SKM-1 treated with dmso at 0.1 percent for 144 hours (cell line): ENCODE data around the gene LSM12.
"Not testable (repeated sequence)": the region's sequence is repeated elsewhere in the genome, so short reads cannot be mapped to it uniquely, and the experiment has no call there.

Experiments used
- DNase-seq: peaks from one replicate; lab custom pipeline; 2025; ENCODE audit not compliant: unreplicated experiment; lab: John Stamatoyannopoulos, UW

The LSM12 gene

GRCh38 chr17:44076716-44077594 is 10.5 kb upstream of the LSM12 start:
- DNase-seq, result no peak

GRCh38 chr17:44075598-44076293 is 9.3 kb upstream of the LSM12 start:
- DNase-seq, result no peak

GRCh38 chr17:44074911-44075285 is 8.4 kb upstream of the LSM12 start:
- DNase-seq, result no peak

GRCh38 chr17:44074231-44074910 is 7.9 kb upstream of the LSM12 start:
- no peak for DNase-seq

GRCh38 chr17:44071772-44072171 is 5.3 kb upstream of the LSM12 start:
- DNase-seq, result no peak

- DNase-seq, result no peak
These were observed 4.7 kb upstream of the LSM12 start for GRCh38 chr17:44071198-44071520.

GRCh38 chr17:44070455-44071197 is 4.2 kb upstream of the LSM12 start, which contains the start of gene G6PC3:
TSS of gene G6PC3 (plus strand) at chr17:44070735. CDS start at chr17:44070966, 231 bp downstream.
- peak; percentile 97 for DNase-seq

- DNase-seq, result no peak
These were observed 3.5 kb upstream of the LSM12 start for GRCh38 chr17:44069974-44070454.

- DNase-seq, result no peak
These were observed 1.1 kb upstream of the LSM12 start for GRCh38 chr17:44067545-44067940.

- no peak for DNase-seq
These were observed 735 bp downstream of the LSM12 start for GRCh38 chr17:44065668-44066203.

- DNase-seq, result no peak
These were observed 2.5 kb downstream of the LSM12 start for GRCh38 chr17:44063704-44064639.

GRCh38 chr17:44062871-44063270 is 3.6 kb downstream of the LSM12 start:
- no peak for DNase-seq

- DNase-seq, result no peak
These were observed 5.0 kb downstream of the LSM12 start for GRCh38 chr17:44061446-44061845.

- no peak for DNase-seq
These were observed 7.2 kb downstream of the LSM12 start for GRCh38 chr17:44059101-44059892.

GRCh38 chr17:44053125-44053872 is 13.2 kb downstream of the LSM12 start:
- DNase-seq, result no peak

- DNase-seq, result no peak
These were observed 17.0 kb downstream of the LSM12 start for GRCh38 chr17:44049294-44050060.

GRCh38 chr17:44046893-44047292 is 19.6 kb downstream of the LSM12 start:
- not testable (repeated sequence) for DNase-seq
